Measurements from ENCODE around the gene PPP1R18. TPM values are rescaled to one million over a fixed set of nuclear protein-coding genes. Genes with fewer than 3 reads are reported as not detected.

The PPP1R18 gene
- total and polyA plus RNA-seq, 9 of the 15 experiments (the other 6 are each of a cell fraction or from before 2014, with no cell fraction given): 12.0 to 99.2 (median 42.6) TPM

- no peak for TF ChIP-seq FOS (IDR thresholded peaks at IDR 0.05; ENCODE audit: extremely low read depth, insufficient read length)
- TF ChIP-seq POLR2AphosphoS5 (IDR thresholded peaks at IDR 0.05; ENCODE audit: control insufficient read depth, insufficient read depth, low read depth, low read length): peak; percentile 70
- TF ChIP-seq ERF (CRISPR knock-in tag; IDR thresholded peaks at IDR 0.05): no peak
- no peak for TF ChIP-seq PRDM10 (IDR thresholded peaks at IDR 0.05; ENCODE audit: partially characterized antibody)
- peak; percentile 52 for TF ChIP-seq TBP (optimal IDR thresholded peaks at IDR 0.05; ENCODE audit: low read depth, low read length)
- no peak for TF ChIP-seq ETS2 (tag; IDR thresholded peaks at IDR 0.05; ENCODE audit: borderline replicate concordance, poor library complexity, severe bottlenecking)
- TF ChIP-seq ZFP36 (IDR thresholded peaks at IDR 0.05; ENCODE audit: low read depth, low read length, partially characterized antibody): no peak
- TF ChIP-seq ATF2 (CRISPR knock-in tag; IDR thresholded peaks at IDR 0.05): no peak
- TF ChIP-seq KAT7 (CRISPR knock-in tag; IDR thresholded peaks at IDR 0.05; ENCODE audit: borderline replicate concordance): peak; percentile 75; the same call in 1 of the 2 replicates
- TF ChIP-seq IFI16 (CRISPR knock-in tag; IDR thresholded peaks at IDR 0.05): no peak
- no peak for TF ChIP-seq EGR1 (conservative IDR thresholded peaks at IDR 0.05)
- 0 out of 2 replicates have a peak, but pooled peaks have one; percentile 23 for TF ChIP-seq FOXM1 (IDR thresholded peaks at IDR 0.05; ENCODE audit: low read depth)
- TF ChIP-seq FOXM1 (CRISPR knock-in tag; IDR thresholded peaks at IDR 0.05; ENCODE audit: low read depth): no peak
- TF ChIP-seq IRF9 (tag; IDR thresholded peaks at IDR 0.05): no peak
- 0 out of 2 replicates have a peak, but pooled peaks have one; percentile 17 for TF ChIP-seq GABPB1 (CRISPR knock-in tag; IDR thresholded peaks at IDR 0.05)
- TF ChIP-seq FOXK1 (CRISPR knock-in tag; IDR thresholded peaks at IDR 0.05; ENCODE audit: borderline replicate concordance): no peak
- TF ChIP-seq ESRRA (IDR thresholded peaks at IDR 0.05; ENCODE audit: borderline replicate concordance, low read depth): no peak
- no peak for TF ChIP-seq ZNF184 (CRISPR knock-in tag; IDR thresholded peaks at IDR 0.05)
- TF ChIP-seq ZNF232 (CRISPR knock-in tag; IDR thresholded peaks at IDR 0.05): no peak
- no peak for TF ChIP-seq ZNF707 (CRISPR knock-in tag; conservative IDR thresholded peaks at IDR 0.05)
- TF ChIP-seq PHF21A (IDR thresholded peaks at IDR 0.05; ENCODE audit: borderline replicate concordance, low read depth): no peak
- TF ChIP-seq ETV6 (IDR thresholded peaks at IDR 0.05; ENCODE audit: borderline replicate concordance in 1 of 2, low read depth in 2 of 2, low read length in 1 of 2): no peak
- TF ChIP-seq ETV6 (CRISPR knock-in tag; IDR thresholded peaks at IDR 0.05; ENCODE audit: borderline replicate concordance): no peak
Measured at GRCh38 chr6:30646450-30647241, 39.8 kb downstream of the PPP1R18 start, which contains the start of gene C6orf136 (continued).
